ENCODE data around the gene EBI3. TPM values are rescaled to one million over a fixed set of nuclear protein-coding genes. Genes with fewer than 3 reads are reported as not detected.
A peak's percentile ranks its signal among the peaks of the same experiment; 100 is the strongest.

Gene EBI3
- total and polyA plus RNA-seq, 4 donors: 1.8 to 7.8 (median 2.5) TPM

GRCh38 chr19:4233282-4233853, 4.0 kb downstream of the EBI3 start:
- no peak overlapping the region for H3K27ac ChIP-seq (ENCODE audit: low read depth in 1 of 2, low read length in 2 of 2)
- no peaks in the 10 kb centered on the region for H3K9me3 ChIP-seq (ENCODE audit: control insufficient read depth in 4 of 4, low read length in 3 of 4)
- H3K4me1 ChIP-seq (ENCODE audit: control insufficient read depth in 4 of 4, insufficient read depth in 4 of 4, low read length in 3 of 4): peaks cover 0 to 6% (median 0%) of the 10 kb centered on the region in 4 donors
- TF ChIP-seq FOXA2 (IDR thresholded peaks at IDR 0.05) (no peak), RAD21 (IDR thresholded peaks at IDR 0.05) (peak in 1 of 2 donors; percentile 51)
- TF ChIP-seq, protein P1, sequence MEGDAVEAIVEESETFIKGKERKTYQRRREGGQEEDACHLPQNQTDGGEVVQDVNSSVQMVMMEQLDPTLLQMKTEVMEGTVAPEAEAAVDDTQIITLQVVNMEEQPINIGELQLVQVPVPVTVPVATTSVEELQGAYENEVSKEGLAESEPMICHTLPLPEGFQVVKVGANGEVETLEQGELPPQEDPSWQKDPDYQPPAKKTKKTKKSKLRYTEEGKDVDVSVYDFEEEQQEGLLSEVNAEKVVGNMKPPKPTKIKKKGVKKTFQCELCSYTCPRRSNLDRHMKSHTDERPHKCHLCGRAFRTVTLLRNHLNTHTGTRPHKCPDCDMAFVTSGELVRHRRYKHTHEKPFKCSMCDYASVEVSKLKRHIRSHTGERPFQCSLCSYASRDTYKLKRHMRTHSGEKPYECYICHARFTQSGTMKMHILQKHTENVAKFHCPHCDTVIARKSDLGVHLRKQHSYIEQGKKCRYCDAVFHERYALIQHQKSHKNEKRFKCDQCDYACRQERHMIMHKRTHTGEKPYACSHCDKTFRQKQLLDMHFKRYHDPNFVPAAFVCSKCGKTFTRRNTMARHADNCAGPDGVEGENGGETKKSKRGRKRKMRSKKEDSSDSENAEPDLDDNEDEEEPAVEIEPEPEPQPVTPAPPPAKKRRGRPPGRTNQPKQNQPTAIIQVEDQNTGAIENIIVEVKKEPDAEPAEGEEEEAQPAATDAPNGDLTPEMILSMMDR (IDR thresholded peaks at IDR 0.05; ENCODE audit: low read depth, low read length, missing input control): peak; percentile 48
- TF ChIP-seq, protein P2, sequence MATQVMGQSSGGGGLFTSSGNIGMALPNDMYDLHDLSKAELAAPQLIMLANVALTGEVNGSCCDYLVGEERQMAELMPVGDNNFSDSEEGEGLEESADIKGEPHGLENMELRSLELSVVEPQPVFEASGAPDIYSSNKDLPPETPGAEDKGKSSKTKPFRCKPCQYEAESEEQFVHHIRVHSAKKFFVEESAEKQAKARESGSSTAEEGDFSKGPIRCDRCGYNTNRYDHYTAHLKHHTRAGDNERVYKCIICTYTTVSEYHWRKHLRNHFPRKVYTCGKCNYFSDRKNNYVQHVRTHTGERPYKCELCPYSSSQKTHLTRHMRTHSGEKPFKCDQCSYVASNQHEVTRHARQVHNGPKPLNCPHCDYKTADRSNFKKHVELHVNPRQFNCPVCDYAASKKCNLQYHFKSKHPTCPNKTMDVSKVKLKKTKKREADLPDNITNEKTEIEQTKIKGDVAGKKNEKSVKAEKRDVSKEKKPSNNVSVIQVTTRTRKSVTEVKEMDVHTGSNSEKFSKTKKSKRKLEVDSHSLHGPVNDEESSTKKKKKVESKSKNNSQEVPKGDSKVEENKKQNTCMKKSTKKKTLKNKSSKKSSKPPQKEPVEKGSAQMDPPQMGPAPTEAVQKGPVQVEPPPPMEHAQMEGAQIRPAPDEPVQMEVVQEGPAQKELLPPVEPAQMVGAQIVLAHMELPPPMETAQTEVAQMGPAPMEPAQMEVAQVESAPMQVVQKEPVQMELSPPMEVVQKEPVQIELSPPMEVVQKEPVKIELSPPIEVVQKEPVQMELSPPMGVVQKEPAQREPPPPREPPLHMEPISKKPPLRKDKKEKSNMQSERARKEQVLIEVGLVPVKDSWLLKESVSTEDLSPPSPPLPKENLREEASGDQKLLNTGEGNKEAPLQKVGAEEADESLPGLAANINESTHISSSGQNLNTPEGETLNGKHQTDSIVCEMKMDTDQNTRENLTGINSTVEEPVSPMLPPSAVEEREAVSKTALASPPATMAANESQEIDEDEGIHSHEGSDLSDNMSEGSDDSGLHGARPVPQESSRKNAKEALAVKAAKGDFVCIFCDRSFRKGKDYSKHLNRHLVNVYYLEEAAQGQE (IDR thresholded peaks at IDR 0.05): no peak
- peak; percentile 77 for DNase-seq (ENCODE audit: low spot score)
- no peaks in the 10 kb centered on the region for H3K27me3 ChIP-seq (ENCODE audit: control insufficient read depth in 4 of 4, insufficient read depth in 4 of 4, low read length in 3 of 4)
- H3K9ac ChIP-seq (ENCODE audit: low read depth in 1 of 2, low read length in 2 of 2): no peak overlapping the region
- WGBS: 40% methylated on average over 11 of the region's 11 CpGs
- H3K4me3 ChIP-seq (ENCODE audit: low read depth in 1 of 3, low read length in 3 of 3): no peak overlapping the region
- no peaks in the 10 kb centered on the region for H3K36me3 ChIP-seq (ENCODE audit: control insufficient read depth in 4 of 4, insufficient read depth in 3 of 4, low read depth in 1 of 4, low read length in 3 of 4)

GRCh38 chr19:4234142-4234861, 5.0 kb downstream of the EBI3 start:
- H3K36me3 ChIP-seq (ENCODE audit: control insufficient read depth in 4 of 4, insufficient read depth in 3 of 4, low read depth in 1 of 4, low read length in 3 of 4): no peaks in the 10 kb centered on the region
- no peak for DNase-seq (ENCODE audit: low spot score)
- 67% methylated on average over 21 of the region's 21 CpGs for WGBS
- H3K9ac ChIP-seq (ENCODE audit: low read depth in 1 of 2, low read length in 2 of 2): peak overlapping the region in 1 of 2 donors; percentile 16
- no peaks in the 10 kb centered on the region for H3K27me3 ChIP-seq (ENCODE audit: control insufficient read depth in 4 of 4, insufficient read depth in 4 of 4, low read length in 3 of 4)
- no peak overlapping the region for H3K4me3 ChIP-seq (ENCODE audit: low read depth in 1 of 3, low read length in 3 of 3)
- H3K27ac ChIP-seq (ENCODE audit: low read depth in 1 of 2, low read length in 2 of 2): no peak overlapping the region
- no peaks in the 10 kb centered on the region for H3K9me3 ChIP-seq (ENCODE audit: control insufficient read depth in 4 of 4, low read length in 3 of 4)
- H3K4me1 ChIP-seq (ENCODE audit: control insufficient read depth in 4 of 4, insufficient read depth in 4 of 4, low read length in 3 of 4): peaks cover 0 to under 1% (median 0%) of the 10 kb centered on the region in 4 donors
- TF ChIP-seq HNF4G (IDR thresholded peaks at IDR 0.05) (no peak), NR2F2 (IDR thresholded peaks at IDR 0.05) (no peak), TAF1 (conservative IDR thresholded peaks at IDR 0.05) (no peak), EGR1 (IDR thresholded peaks at IDR 0.05; ENCODE audit: low read depth in 2 of 2) (no peak), JUND (IDR thresholded peaks at IDR 0.05) (no peak), YY1 (IDR thresholded peaks at IDR 0.05) (no peak), FOXA2 (IDR thresholded peaks at IDR 0.05) (no peak), HNF4A (conservative IDR thresholded peaks at IDR 0.05) (no peak), SP1 (IDR thresholded peaks at IDR 0.05) (no peak), RXRA (IDR thresholded peaks at IDR 0.05) (no peak), RAD21 (IDR thresholded peaks at IDR 0.05) (no peak)
- TF ChIP-seq, protein P3, sequence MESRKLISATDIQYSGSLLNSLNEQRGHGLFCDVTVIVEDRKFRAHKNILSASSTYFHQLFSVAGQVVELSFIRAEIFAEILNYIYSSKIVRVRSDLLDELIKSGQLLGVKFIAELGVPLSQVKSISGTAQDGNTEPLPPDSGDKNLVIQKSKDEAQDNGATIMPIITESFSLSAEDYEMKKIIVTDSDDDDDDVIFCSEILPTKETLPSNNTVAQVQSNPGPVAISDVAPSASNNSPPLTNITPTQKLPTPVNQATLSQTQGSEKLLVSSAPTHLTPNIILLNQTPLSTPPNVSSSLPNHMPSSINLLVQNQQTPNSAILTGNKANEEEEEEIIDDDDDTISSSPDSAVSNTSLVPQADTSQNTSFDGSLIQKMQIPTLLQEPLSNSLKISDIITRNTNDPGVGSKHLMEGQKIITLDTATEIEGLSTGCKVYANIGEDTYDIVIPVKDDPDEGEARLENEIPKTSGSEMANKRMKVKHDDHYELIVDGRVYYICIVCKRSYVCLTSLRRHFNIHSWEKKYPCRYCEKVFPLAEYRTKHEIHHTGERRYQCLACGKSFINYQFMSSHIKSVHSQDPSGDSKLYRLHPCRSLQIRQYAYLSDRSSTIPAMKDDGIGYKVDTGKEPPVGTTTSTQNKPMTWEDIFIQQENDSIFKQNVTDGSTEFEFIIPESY (IDR thresholded peaks at IDR 0.05): no peak
- TF ChIP-seq, protein P4, sequence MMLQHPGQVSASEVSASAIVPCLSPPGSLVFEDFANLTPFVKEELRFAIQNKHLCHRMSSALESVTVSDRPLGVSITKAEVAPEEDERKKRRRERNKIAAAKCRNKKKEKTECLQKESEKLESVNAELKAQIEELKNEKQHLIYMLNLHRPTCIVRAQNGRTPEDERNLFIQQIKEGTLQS (IDR thresholded peaks at IDR 0.05): no peak
- TF ChIP-seq, protein P2 (IDR thresholded peaks at IDR 0.05): no peak
- TF ChIP-seq, protein P1 (IDR thresholded peaks at IDR 0.05; ENCODE audit: low read depth, low read length, missing input control): no peak
- TF ChIP-seq, protein P5, sequence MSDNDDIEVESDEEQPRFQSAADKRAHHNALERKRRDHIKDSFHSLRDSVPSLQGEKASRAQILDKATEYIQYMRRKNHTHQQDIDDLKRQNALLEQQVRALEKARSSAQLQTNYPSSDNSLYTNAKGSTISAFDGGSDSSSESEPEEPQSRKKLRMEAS (IDR thresholded peaks at IDR 0.05): no peak

Measured in liver (tissue), 9 donors.